Smooth muscle cell (in vitro differentiated cells): ENCODE measurements around the gene TRIO. TPM values are rescaled to one million over a fixed set of nuclear protein-coding genes. Genes with fewer than 3 reads are reported as not detected.

Experiments used
- DNase-seq: peaks from one replicate; lab custom pipeline; 2025; ENCODE audit not compliant: unreplicated experiment; lab: John Stamatoyannopoulos, UW
- H2AFZ ChIP-seq: fragments of 200-600 bp; sonication (generic); 2 replicates; pipeline ENCODE4 v1.6.0; 2016; ENCODE audit warnings: antibody characterized with exemption, low read depth, mild to moderate bottlenecking
- H3F3A ChIP-seq: fragments of 200-600 bp; sonication (generic); 2 replicates; pipeline ENCODE4 v1.6.0; 2017; ENCODE audit warnings: antibody characterized with exemption, low read depth
- H3K27ac ChIP-seq: fragments of 200-600 bp; sonication (generic); 2 replicates; pipeline ENCODE4 v1.5.1; 2016; ENCODE audit warnings: low read depth, mild to moderate bottlenecking
- H3K27me3 ChIP-seq: fragments of 200-600 bp; sonication (generic); 2 replicates; pipeline ENCODE4 v1.6.1; 2016; ENCODE audit warnings: low read depth, mild to moderate bottlenecking
- H3K36me3 ChIP-seq: fragments of 200-600 bp; sonication (generic); 2 replicates; pipeline ENCODE4 v1.5.1; 2016; ENCODE audit warnings: low read depth
- H3K4me1 ChIP-seq: fragments of 200-600 bp; sonication (generic); 2 replicates; pipeline ENCODE4 v1.5.1; 2016; ENCODE audit warnings: low read depth
- H3K4me2 ChIP-seq: fragments of 200-600 bp; sonication (generic); 2 replicates; pipeline ENCODE4 v1.6.0; 2016; ENCODE audit warnings: mild to moderate bottlenecking
- H3K4me3 ChIP-seq: fragments of 200-600 bp; sonication (generic); 2 replicates; pipeline ENCODE4 v1.5.1; 2016; ENCODE audit warnings: mild to moderate bottlenecking
- H3K79me2 ChIP-seq: fragments of 200-600 bp; sonication (generic); 2 replicates; pipeline ENCODE4 v1.6.0; 2016; ENCODE audit warnings: low read depth, mild to moderate bottlenecking
- H3K9ac ChIP-seq: fragments of 200-600 bp; sonication (generic); 2 replicates; pipeline ENCODE4 v1.6.0; 2016; ENCODE audit warnings: low read depth
- H3K9me3 ChIP-seq: fragments of 200-600 bp; sonication (generic); replicated peaks from 2 replicates; pipeline ENCODE4 v1.5.1; 2016; ENCODE audit warnings: low read depth
- H4K20me1 ChIP-seq: fragments of 200-600 bp; sonication (generic); 2 replicates; pipeline ENCODE4 v1.6.0; 2016; ENCODE audit warnings: low read depth
- WGBS: methylation state at CpG from one replicate; pipeline ENCODE4 v1.1.7; 2016; ENCODE audit warnings: low lambda C conversion rate; 5-methylcytosine and 5-hydroxymethylcytosine counted together
- polyA plus RNA-seq: library from polyadenylated mRNA; unstranded; fragments of >200 nt; fragmentation: Nextera tagmentation; extraction: Ambion mirVana; gene quantifications from 2 replicates; pipeline ENCODE4 v1.2.1, GENCODE V29; 2016
- total RNA-seq: library from RNA; depleted of rRNA; stranded (reverse); fragments of >200 nt; gene quantifications from 2 replicates; pipeline ENCODE4 v1.2.3, GENCODE V29; 2014
- TF ChIP-seq, protein P1 (sequence below): fragments of 200-600 bp; sonication (generic); IDR thresholded peaks from 2 replicates; pipeline ENCODE4 v1.5.1; 2017; ENCODE audit warnings: borderline replicate concordance, mild to moderate bottlenecking, antibody characterized with exemption; ENCODE audit not compliant: insufficient read depth, poor library complexity, severe bottlenecking

TRIO gene
- total and polyA plus RNA-seq, 2 experiments from 2014 or later, result 10.2 to 118 TPM

DNA sequence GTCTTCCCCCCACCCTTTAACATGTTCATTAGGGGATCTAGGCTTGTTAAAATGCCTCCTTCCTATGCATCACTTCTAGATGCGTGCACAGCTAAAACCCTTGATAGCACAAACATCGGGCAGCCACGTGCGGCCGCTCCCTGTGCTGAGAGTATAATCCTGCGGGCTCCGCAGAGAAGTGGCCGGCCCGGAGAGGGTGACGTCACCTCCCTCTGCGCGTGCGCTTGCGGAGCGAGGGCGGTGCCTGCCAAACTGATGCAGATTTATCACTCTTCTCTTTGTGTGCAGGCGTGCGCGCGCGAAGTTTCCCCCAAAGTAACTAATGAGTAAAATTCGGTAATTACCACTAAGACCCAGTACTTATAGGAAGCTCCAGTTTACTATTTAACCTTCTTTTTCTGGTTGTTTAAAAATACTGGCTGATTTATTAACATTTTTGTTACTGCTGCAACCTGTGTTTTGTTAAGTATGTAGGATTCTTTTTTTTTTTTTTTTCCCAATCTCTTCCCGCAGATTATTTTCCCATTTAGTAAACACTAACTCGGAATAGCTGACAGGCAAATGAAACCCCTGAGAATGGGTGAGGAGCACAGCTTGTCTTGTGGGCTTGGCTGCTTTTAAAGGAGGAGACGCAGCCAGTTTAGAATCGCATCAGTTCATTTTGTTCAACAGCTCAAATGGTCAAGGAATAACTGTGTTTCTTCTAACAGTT lies 121.6 kb downstream of the TRIO start:
- Histone ChIP-seq H3K27me3 (no peaks in the 10 kb centered on the region), H3K4me1 (peaks cover 69% of the 10 kb centered on the region), H3K79me2 (peaks cover 90% of the 10 kb centered on the region), H3K4me3 (peak overlapping the region; percentile 51), H3F3A (peaks cover 18% of the 10 kb centered on the region), H4K20me1 (peaks cover 66% of the 10 kb centered on the region), H3K27ac (peak overlapping the region; percentile 98), H3K36me3 (no peaks in the 10 kb centered on the region), H3K9me3 (no peaks in the 10 kb centered on the region), H3K4me2 (peak overlapping the region; percentile 89), H2AFZ (no peak overlapping the region), H3K9ac (peak overlapping the region; percentile 90)
- TF ChIP-seq, protein P1, sequence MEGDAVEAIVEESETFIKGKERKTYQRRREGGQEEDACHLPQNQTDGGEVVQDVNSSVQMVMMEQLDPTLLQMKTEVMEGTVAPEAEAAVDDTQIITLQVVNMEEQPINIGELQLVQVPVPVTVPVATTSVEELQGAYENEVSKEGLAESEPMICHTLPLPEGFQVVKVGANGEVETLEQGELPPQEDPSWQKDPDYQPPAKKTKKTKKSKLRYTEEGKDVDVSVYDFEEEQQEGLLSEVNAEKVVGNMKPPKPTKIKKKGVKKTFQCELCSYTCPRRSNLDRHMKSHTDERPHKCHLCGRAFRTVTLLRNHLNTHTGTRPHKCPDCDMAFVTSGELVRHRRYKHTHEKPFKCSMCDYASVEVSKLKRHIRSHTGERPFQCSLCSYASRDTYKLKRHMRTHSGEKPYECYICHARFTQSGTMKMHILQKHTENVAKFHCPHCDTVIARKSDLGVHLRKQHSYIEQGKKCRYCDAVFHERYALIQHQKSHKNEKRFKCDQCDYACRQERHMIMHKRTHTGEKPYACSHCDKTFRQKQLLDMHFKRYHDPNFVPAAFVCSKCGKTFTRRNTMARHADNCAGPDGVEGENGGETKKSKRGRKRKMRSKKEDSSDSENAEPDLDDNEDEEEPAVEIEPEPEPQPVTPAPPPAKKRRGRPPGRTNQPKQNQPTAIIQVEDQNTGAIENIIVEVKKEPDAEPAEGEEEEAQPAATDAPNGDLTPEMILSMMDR, result no peak
- 4% methylated on average over 25 of the region's 26 CpGs for WGBS
- DNase-seq, result peak; percentile 76

DNA sequence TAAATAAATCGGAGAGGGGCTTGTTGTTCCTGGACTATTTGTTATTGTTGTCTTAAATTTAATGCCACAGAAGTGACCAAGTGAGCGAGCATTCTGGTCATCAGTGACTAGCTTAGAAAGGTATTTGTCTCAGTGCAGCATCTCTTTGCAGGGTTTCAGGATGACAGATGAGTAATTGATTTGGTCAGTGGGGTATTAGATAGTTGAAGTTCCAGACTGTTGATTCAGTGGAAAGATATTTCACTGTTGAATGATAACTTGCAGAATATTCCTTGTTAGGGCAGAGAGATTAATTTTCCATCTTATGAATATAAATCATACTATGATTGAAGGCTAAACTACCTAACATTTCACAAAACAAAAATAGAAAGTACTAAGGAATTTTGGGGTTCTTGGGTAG lies 122.4 kb downstream of the TRIO start:
- Histone ChIP-seq H2AFZ (no peak overlapping the region), H4K20me1 (peaks cover 65% of the 10 kb centered on the region), H3K4me2 (peak overlapping the region; percentile 89), H3F3A (peaks cover 21% of the 10 kb centered on the region), H3K36me3 (no peaks in the 10 kb centered on the region), H3K9ac (peak overlapping the region; percentile 90), H3K4me3 (peak overlapping the region; percentile 51), H3K27ac (peak overlapping the region; percentile 98), H3K9me3 (no peaks in the 10 kb centered on the region), H3K4me1 (peaks cover 66% of the 10 kb centered on the region), H3K27me3 (no peaks in the 10 kb centered on the region), H3K79me2 (peaks cover 88% of the 10 kb centered on the region)
- WGBS, result 4% methylated on average over 2 of the region's 2 CpGs
- DNase-seq, result no peak
- TF ChIP-seq, protein P1, result no peak

DNA sequence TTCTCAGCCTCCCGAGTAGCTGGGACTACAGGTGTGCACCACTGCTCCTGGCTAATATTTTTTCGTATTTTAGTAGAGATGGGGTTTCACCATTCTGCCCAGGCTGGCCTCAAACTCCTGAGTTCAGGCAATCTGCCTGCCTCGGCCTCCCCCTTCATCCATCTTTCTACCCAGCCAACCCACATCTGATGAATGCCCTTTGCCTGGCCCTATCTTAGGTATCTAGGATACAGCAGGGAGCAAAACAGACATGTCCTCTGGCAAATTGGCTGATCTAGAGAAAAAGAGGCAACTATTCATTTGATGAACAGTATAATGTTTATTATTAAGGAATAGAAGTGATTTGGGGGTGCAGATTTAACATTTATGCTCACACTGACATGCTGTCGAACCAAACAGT lies 123.0 kb downstream of the TRIO start:
- H3K9me3 ChIP-seq, result no peaks in the 10 kb centered on the region
- H3K36me3 ChIP-seq, result no peaks in the 10 kb centered on the region
- no peak overlapping the region for H3K4me3 ChIP-seq
- TF ChIP-seq, protein P1, result no peak
- H3K79me2 ChIP-seq, result peaks cover 88% of the 10 kb centered on the region
- H4K20me1 ChIP-seq, result peaks cover 65% of the 10 kb centered on the region
- peak overlapping the region; percentile 52 for H3K4me2 ChIP-seq
- 83% methylated on average over 4 of the region's 4 CpGs for WGBS
- H3K9ac ChIP-seq, result peak overlapping the region; percentile 75
- peaks cover 60% of the 10 kb centered on the region for H3K4me1 ChIP-seq
- H3K27me3 ChIP-seq, result no peaks in the 10 kb centered on the region
- H3K27ac ChIP-seq, result peak overlapping the region; percentile 98
- DNase-seq, result no peak
- no peak overlapping the region for H2AFZ ChIP-seq
- H3F3A ChIP-seq, result peaks cover 27% of the 10 kb centered on the region

DNA sequence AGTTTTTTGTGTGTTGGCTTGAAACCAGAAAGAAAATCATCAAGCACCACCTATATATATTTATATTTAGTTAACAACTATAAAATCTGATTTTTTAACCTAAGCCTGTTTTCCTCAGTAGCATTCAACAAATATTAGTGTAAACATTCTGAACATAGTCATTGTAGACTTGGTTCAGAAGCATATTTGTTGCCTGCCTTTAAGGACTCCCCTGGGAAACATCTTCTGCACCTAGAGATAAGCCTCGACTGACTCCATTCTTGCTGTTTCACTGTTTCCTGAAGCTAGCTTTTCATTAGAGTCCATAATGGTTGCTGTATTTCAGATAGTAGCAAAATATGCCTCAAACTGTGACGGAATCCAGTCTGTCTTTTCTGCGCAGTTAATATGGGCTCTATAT lies 123.5 kb downstream of the TRIO start:
- Histone ChIP-seq H3K27ac (peak overlapping the region; percentile 98), H3K27me3 (no peaks in the 10 kb centered on the region), H3K79me2 (peaks cover 88% of the 10 kb centered on the region), H3K4me1 (peaks cover 55% of the 10 kb centered on the region), H2AFZ (no peak overlapping the region), H3K4me3 (no peak overlapping the region), H3F3A (peaks cover 28% of the 10 kb centered on the region), H4K20me1 (peaks cover 65% of the 10 kb centered on the region), H3K9ac (peak overlapping the region; percentile 75), H3K4me2 (peak overlapping the region; percentile 52), H3K36me3 (peaks cover 3% of the 10 kb centered on the region), H3K9me3 (no peaks in the 10 kb centered on the region)
- WGBS, result 23% methylated on average over 3 of the region's 3 CpGs
- TF ChIP-seq, protein P1, result no peak
- DNase-seq, result no peak
